NCI-H187 treated with DMSO at 0.1 percent for 48 hours (cell line): ENCODE measurements around the gene RHBDF1.

Source experiments
- DNase-seq: peaks from one replicate; lab custom pipeline; 2025; lab: John Stamatoyannopoulos, UW

Gene RHBDF1, protein sequence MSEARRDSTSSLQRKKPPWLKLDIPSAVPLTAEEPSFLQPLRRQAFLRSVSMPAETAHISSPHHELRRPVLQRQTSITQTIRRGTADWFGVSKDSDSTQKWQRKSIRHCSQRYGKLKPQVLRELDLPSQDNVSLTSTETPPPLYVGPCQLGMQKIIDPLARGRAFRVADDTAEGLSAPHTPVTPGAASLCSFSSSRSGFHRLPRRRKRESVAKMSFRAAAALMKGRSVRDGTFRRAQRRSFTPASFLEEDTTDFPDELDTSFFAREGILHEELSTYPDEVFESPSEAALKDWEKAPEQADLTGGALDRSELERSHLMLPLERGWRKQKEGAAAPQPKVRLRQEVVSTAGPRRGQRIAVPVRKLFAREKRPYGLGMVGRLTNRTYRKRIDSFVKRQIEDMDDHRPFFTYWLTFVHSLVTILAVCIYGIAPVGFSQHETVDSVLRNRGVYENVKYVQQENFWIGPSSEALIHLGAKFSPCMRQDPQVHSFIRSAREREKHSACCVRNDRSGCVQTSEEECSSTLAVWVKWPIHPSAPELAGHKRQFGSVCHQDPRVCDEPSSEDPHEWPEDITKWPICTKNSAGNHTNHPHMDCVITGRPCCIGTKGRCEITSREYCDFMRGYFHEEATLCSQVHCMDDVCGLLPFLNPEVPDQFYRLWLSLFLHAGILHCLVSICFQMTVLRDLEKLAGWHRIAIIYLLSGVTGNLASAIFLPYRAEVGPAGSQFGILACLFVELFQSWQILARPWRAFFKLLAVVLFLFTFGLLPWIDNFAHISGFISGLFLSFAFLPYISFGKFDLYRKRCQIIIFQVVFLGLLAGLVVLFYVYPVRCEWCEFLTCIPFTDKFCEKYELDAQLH

DNA sequence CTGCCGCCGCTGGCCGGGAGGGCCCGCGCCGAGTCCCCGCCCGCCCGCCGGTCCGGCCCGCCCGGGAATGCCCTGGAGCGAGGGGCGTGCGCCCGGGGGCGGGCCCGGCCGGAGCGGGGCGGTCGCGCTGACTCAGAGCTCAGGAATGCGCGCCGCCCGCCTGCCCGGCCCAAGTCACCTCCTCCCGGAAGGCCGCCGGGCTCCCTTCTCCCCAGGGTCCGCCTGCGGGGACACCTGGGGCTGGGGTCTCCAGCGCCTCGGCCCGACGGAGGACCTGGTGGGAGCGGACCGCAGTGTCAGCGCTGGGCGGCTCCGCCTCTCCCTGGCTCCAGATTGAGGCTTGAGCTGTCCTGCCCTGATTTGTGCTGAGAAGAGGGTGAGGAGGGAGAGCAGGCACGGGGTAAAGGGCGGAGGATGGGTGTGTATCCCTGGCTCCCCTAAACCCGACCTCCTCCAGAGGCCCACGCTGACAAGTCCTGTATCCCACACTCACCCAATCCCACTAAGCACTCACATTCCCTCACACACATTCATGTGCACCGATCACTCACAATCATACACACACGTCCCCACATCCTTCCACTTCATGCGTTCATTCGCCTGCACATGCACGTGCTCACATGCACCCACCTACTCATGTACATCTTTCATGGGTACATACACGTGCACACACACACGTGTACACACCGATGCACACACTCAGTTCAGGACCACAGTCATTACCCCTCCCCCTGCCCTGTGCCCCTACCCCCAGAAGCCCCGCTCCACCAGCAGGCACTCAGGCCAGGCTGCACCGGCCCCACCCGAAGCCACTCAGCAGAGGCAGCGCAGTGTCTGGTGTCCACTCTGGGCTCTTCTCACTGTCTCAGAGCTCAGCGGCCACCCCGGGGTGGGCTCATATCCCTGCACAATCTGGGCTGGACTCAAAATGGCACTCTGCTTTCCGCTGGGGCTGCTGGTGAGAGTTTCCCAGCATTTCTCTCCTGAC, at the start of gene RHBDF1:
RHBDF1 (minus strand) TSS at position 71 of the 988 bp plus-strand sequence. CDS start 7,616 bp downstream, outside the sequence.
- no peak for DNase-seq

DNA sequence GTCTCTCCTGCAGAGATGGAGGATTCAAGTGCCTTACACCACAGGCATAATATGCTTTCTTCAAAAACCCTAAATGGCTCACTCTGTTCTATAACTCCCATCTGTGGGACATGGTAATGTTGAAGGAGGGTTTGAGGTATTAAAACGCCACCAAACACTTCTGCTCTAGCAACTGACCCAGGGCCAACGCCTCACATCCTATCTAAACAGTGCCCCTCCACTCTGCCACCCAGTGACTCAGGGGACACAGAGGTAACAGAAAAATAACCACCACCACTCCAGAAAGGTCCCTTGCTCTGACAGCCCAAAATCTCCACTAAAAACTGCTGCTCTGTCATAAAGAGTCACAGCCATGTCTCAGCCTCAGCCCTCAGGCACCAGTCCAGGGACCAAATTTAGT, 48.3 kb upstream of the RHBDF1 start:
- no peak for DNase-seq

DNA sequence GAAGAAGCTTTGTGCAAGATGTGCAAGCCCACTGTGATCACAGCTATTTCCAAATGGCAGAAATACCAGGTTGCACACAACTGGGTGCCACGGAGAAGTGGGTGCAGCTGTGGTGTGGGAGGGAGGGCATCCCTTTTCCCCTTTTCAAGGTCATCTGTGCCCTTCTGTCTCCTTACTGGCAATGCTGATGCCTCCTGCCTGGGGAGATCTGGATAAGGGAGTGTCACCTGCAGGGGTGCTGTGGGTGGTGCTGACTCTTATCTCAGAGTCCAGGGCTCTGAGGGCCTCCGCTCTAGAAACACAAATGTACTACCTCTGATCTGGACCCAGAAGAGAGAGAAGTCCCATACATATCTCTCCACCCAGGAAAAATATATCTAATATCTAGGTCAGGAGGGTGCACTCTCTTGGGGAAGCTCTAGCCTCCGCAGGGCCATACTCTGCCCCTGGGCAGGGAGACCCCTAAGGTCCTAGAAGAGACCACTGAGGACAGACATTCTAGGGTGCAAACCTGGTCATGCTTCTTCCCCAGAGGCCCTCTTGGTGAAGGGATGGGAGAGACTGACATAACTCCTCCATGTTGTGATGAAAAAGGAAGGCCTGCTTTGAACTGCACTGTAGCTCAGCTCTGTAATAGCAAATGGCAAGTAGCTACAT, 47.5 kb upstream of the RHBDF1 start:
- DNase-seq: no peak

DNA sequence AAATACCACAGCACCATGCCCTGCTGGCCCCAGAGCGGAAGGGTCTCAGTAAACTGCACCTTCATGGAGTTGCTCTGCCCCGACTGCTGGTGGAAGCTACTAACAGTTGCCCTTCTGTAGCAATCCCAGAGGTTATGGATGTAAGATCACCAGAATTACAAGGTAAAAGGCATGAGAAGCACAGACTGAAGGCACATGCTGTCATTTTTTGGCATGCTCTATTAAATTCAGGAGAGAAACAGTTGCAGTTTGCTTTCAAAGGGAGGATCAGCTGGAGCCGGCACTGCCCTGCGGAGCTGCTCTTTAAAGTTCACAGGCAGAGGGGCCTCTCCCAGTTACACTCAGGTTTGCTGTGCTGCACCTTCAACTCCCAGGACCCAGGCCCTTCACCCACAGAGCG, 46.9 kb upstream of the RHBDF1 start:
- no peak for DNase-seq

DNA sequence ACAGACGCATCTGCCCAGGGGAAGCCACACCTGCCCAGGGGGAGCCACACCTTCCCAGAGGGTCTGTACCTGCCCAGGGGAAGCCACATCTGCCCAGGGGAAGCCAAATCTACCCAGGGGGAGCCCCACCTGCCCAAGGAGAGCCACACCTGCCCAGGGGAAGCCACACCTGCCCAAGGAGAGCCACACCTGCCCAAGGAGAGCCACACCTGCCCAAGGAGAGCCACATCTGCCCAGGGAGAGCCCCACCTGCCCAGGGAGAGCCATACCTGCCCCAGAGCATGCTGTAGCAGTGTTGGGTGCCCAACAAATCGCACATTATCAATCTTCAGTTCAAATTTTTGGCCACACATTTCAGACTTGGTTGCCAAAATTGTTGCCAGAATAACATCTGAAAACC, 46.4 kb upstream of the RHBDF1 start:
- no peak for DNase-seq

DNA sequence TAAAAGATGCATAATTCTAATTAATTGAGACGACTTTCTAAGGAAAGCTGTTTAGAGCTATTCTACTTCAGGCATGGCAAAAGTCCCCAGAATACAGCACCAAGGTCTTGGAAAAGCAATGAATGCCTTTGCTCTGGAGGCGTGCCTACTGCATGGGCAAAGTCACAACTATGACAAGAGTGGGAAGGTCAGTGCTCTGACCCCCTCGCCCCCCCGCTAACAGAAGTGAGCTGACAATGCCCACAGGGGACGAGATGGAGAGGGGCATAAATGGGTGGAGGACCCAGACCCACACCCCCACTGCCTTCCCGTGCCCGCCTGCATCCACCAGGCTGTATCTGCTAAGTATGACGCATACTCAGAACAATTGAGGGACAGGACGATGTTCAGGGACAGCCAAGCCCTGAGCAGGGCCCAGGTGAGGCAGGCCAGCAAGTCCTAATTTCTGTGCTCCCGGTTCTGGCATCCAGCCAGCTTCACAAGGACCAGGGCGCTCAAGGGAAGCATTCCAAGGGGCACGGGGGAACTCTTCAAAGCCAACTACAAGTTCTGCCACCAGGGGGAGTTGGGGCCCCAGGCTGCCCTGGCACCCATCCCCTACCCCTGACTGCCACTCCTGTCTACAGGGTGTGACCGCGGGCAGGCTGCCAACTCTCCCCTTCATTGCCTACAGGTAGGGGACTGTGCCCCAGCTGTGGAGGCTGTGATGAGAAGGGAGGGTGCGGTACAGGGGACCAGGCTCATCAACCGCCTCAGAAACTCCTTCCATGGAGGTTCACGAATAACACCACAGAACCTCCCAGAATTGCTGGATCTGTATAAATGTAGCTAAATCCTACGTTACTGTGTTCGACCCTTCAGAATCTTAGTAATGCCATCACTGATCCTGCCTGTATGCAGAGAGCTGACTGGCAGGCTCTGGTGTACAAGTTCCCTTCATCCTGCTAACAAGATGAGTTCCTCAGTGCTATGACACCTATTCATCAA, 45.2 kb upstream of the RHBDF1 start:
- DNase-seq: peak; percentile 28

DNA sequence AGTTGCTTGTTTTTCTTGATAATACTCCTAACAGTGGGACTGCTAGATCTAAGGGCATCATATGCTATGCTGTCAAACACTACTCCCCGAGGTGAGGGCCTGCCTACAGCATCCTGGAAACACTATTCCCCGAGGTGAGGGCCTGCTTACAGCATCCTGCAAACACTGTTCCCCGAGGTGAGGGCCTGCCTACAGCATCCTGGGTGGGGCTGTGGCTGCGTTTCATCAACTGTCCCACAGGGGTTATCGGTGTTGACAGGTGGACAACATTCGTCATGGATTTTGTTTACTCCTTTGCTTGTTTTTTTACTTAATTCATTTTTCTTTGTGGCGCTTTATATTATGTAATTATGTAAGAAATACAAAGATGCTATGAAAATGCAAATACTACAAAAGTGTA, 43.6 kb upstream of the RHBDF1 start:
- DNase-seq: no peak

DNA sequence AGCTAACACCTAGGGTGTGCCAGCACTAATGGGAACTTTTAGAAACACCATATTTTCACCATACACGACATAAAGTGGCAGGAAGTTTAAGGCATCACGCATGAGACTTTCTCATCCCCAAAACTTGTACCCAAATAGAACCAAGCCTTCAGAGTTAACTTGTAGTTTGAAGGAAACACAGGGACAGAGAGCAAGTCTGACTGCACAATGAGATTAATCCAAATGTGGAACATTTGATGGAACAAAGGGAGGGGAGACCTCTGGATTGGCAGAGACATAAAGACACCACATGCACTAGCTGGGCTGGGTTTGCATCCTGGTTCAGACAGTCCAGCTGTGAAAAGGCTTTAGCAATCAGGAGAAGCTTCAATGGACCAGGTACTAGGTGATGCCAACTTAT, 41.9 kb upstream of the RHBDF1 start:
- DNase-seq: no peak

DNA sequence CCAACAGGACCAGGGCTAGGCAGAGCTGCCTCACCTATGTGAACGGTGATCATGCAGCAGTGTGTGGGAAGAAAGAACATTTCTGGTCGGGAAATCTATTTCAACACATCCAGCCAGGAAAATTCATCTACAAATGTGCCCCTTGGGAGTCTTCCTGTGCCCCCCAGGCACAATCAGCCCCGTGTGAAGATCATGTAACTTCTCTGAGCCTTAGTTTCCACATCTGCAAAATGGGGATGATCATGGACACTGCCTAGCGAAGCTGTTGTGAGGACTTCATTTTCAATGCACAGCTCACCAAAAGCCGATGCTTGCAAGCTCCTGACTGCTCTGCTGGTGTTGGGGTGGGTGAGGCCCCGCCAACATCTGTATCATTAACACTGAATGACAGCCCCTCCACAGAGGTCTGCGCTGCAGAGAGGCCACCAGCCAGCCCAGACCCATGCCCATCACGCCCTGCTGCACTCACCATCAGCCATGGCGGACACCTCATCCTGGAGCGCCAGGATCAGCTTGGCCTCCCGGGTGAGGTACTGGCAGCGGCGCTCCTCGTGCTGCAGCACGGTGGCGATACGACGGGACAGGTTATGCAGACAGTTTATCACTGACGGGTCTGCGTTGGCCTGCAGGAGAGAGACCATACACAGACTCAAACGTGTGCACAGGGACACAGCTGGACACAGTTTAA, 39.9 kb upstream of the RHBDF1 start:
- no peak for DNase-seq

DNA sequence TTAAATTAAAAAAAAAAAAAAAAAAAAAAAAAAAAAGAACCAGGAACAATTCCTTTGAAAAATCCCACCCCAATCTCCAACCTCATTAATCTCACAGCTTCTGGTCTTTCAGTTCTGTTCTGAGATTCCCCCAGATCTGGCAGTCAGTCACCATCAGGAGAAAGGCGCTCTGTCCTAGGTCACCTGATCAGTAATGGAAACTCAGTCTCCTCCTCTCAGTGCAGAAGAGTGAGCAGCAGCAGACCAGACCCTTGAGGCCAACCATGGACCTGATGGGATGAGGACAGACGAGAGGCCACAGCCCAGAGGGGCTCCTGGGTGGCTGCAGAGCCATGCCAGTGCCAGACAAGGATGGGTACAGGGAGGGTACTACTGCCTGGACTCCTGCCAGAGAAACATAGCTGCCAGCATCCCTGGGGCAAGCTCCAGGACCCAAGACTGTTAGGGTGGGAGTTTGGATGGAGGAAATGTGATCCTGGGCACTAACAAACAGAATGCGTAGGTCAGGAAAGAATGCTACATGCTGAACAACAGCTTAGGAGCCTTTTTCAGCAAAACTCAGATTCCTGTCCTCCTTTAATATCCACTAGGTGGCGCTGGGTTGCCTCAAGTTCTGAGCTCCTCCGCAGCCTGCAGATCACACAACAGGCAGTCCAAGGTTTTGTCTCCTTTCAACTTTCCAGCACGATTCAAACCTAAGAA, 34.3 kb upstream of the RHBDF1 start:
- DNase-seq: peak; percentile 49

DNA sequence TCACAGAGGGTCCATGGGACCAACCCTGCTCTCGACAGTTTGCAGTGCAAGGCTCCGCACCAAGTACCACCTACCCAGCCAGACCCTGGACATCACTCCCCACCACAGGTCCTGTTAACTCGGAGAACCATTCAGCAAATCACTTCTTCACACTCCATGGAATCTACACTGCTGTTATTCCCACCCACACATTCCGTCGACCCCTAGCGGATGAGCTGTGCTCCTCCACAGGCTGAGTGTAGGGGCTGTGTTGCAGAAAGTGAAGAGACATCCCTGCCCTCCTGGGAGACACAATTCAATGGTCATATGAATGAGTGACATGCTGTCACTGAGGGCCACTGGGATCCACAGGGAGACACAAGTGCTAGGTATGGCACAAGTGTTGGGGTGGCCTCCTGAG, 33.1 kb upstream of the RHBDF1 start:
- no peak for DNase-seq

DNA sequence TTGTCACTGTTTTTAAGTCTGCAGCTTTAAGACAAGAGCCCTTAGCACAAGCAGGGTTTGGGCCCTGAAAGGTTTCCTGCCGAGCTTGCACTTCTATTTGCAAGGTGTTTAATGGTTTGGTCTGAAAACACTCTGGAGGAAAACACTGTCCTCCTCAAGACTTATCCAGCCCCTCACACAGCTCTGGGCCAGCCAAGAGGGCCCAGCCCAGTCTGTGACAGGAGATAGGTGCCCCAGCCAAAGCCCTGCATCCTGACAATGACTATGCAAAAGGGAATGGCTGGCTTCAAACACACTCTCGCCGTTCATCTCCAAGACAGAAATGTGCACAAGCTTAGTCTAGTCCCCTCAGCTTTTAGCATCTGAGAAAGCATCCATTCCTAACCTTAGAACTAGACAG, 32.5 kb upstream of the RHBDF1 start:
- DNase-seq: no peak

DNA sequence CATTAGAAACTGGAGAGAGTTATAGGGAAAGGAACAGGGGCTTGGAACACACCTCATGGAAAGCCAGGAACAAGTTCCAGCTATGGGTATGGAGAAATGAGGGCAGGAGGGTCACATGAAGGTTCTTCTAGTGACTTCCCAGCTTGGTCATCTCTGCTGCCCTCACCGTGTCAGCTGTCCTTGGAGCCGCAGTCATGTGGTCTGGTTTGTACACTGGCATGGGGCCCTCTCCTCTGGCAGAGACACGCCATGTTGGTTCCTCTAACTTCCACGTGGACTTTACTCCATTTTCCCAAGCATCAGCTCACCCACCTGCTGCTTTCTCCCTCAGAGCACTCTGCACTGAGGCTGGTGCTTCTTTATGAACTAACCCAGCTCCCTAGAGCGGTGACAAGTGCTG, 31.9 kb upstream of the RHBDF1 start:
- DNase-seq: no peak

DNA sequence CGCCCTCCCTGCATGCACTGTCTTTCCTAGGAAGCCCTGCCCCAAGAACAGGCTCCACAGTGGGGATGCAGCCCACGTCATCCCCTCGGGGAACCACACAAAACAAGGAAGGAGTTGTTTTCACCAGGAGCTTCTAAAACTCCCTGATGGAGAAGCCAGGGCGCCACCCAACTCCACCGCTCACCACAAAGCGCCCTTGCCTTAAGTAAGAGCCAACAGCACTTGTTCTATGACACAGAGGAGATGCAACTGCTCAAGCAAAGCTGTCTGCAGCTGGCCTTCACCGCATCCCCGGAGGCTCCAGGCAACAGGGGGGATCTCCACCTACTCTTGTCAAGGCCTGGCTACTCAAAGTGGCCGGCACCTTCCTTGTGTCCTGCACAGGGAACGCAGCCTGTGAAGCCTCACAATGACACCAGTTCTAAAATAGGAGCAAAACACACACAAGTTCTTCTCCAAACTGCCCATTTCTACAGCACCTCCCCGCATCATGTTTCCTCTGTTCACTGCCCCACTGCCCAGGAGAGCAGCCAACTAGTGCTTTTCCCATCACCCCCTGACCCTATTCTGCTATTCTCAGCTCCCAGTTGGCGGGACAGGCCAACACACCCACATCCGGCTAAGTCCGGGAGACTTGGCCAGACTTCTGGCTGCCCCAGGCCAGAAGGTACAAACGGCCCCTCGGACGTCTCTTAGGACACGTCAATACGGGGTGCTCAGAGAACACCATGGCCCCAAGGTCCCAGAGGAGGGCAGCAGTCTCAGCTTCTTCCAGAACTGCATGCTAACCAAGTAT, 29.8 kb upstream of the RHBDF1 start:
- DNase-seq: no peak

DNA sequence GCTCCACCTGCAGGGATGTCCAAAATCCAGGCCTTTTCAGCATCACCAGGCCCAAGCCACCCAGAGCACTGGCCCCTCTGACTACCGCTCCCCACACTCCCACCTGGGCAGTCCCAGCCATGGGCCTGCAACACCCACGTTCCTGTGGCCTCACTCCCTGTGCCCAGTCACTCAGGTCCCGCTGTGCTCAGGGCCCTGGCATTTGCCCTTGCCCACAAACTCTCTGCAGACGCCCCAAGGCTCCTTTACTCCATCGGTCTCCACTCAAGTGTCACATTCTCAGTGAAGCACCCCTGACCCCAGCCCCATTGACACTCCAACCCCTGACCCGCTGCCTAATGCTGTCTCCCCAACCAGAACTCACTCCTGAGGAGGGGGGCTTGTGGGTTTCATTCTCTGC, 29.2 kb upstream of the RHBDF1 start:
- DNase-seq: no peak

DNA sequence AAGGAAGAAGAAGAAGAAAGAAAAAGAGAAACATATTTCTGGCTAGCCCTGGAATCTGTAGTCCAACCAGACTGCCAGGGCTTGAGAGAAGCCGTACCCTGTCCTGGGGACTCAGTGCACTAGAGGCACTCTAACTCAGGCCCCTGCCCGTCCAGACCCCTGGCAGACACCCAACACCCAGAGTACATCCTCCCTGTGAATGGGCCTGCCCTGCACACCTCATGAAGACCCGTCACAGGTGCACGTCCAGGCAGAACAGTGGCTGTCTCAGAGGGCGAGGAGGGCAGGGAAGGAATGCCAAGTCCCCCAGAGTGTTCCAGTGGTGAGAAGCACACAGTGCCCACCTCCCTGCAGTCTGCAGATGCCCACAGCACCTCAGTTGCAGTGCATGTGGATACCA, 28.6 kb upstream of the RHBDF1 start:
- DNase-seq: no peak

DNA sequence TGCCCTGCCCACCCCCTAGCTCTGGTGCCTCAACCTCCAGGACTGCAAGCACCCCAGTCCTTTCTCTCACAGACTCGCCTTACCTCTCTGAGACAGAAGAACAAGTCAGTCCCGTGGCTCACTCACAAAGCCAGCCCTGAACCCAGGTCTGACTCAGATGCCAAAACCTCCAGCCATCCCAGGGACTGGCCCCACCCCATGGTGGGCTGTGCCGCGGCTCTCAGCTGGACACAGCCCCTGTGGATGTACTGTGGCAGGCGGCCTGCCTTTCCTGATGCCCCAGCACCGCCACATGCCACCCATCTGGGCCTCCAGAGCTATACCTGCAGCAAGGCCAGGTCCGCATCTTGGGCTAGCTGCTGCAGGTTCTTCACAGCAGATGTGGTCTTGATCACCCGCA, 25.4 kb upstream of the RHBDF1 start:
- DNase-seq: no peak

DNA sequence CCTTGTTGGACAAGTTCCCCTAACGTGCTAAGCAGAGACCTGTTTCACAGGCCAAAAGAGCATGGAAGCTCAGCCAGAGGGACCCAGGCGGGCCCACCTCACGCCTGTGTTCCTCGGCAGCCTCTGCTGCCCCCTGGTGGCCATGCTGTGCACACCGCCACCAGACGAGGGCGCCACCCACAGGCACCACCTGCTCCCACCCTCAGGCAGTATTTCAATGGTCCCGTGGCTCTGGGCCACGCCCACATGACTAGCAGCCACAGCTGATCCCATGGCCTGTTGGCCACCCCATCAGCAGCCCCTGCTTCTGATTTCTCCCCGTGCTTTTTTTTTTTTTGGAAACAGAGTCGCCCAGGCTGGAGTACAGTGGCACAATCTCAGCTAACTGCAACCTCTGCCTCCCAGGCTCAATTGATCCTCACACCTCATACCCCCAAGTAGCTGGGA, 24.5 kb upstream of the RHBDF1 start:
- DNase-seq: peak; percentile 76
